HG03460 (cell line): Measurements from ENCODE around the gene ST8SIA5.

Source experiments
- ATAC-seq: cut with Tn5 transposase; IDR thresholded peaks from one replicate; pipeline ENCODE4 v1.9.1; 2021; ENCODE audit not compliant: unreplicated experiment

ST8SIA5 gene

GRCh38 chr18:46740046-46740445, 16.8 kb downstream of the ST8SIA5 start:
- ATAC-seq = no peak

GRCh38 chr18:46738491-46738890, 18.4 kb downstream of the ST8SIA5 start:
- no peak for ATAC-seq

GRCh38 chr18:46736736-46737135, 20.1 kb downstream of the ST8SIA5 start:
- no peak for ATAC-seq

GRCh38 chr18:46736135-46736534, 20.7 kb downstream of the ST8SIA5 start:
- no peak for ATAC-seq

GRCh38 chr18:46734981-46735380, 21.9 kb downstream of the ST8SIA5 start:
- ATAC-seq = no peak

GRCh38 chr18:46733872-46734271, 23.0 kb downstream of the ST8SIA5 start:
- ATAC-seq = no peak

- ATAC-seq = no peak
These were observed 24.1 kb downstream of the ST8SIA5 start for GRCh38 chr18:46732801-46733200.

GRCh38 chr18:46732201-46732600, 24.7 kb downstream of the ST8SIA5 start:
- no peak for ATAC-seq

GRCh38 chr18:46731316-46731715, 25.5 kb downstream of the ST8SIA5 start:
- ATAC-seq = no peak

GRCh38 chr18:46728219-46728930, 28.5 kb downstream of the ST8SIA5 start:
- ATAC-seq = no peak

- no peak for ATAC-seq
These were observed 29.7 kb downstream of the ST8SIA5 start for GRCh38 chr18:46727177-46727576.

- ATAC-seq = no peak
These were observed 31.5 kb downstream of the ST8SIA5 start for GRCh38 chr18:46725310-46725709.

GRCh38 chr18:46723856-46724415, 32.9 kb downstream of the ST8SIA5 start:
- ATAC-seq = no peak

- ATAC-seq = no peak
These were observed 34.8 kb downstream of the ST8SIA5 start for GRCh38 chr18:46722051-46722450.

GRCh38 chr18:46721331-46721730, 35.5 kb downstream of the ST8SIA5 start:
- ATAC-seq = no peak

GRCh38 chr18:46720521-46720920, 36.3 kb downstream of the ST8SIA5 start:
- ATAC-seq = no peak

- no peak for ATAC-seq
These were observed 36.8 kb downstream of the ST8SIA5 start for GRCh38 chr18:46720092-46720491.

GRCh38 chr18:46719388-46719787, 37.5 kb downstream of the ST8SIA5 start:
- ATAC-seq = no peak

- no peak for ATAC-seq
These were observed 38.1 kb downstream of the ST8SIA5 start for GRCh38 chr18:46718501-46719341.

- no peak for ATAC-seq
These were observed 40.0 kb downstream of the ST8SIA5 start for GRCh38 chr18:46716827-46717226.

- no peak for ATAC-seq
These were observed 40.5 kb downstream of the ST8SIA5 start for GRCh38 chr18:46716336-46716735.

GRCh38 chr18:46715062-46715461, 41.8 kb downstream of the ST8SIA5 start:
- no peak for ATAC-seq
